Activated CD8-positive, alpha-beta memory T cell treated with anti-CD3 and anti-CD28 coated beads, Interleukin-2, amount 50 U/mL, for 1 hour (primary cell): ENCODE data around the gene ANKRD40.
"Not testable (repeated sequence)": the region's sequence is repeated elsewhere in the genome, so short reads cannot be mapped to it uniquely, and the experiment has no call there.

ENCODE experiments used
- DNase-seq: peaks from one replicate; pipeline ENCODE4 v3.0.0-alpha.2; 2020; ENCODE audit errors: extremely low read depth

The ANKRD40 gene

GRCh38 chr17:50710650-50711049, 2.9 kb upstream of the ANKRD40 start:
- DNase-seq, result no peak

- DNase-seq, result no peak
Observed at GRCh38 chr17:50710025-50710424, 2.3 kb upstream of the ANKRD40 start.

DNA sequence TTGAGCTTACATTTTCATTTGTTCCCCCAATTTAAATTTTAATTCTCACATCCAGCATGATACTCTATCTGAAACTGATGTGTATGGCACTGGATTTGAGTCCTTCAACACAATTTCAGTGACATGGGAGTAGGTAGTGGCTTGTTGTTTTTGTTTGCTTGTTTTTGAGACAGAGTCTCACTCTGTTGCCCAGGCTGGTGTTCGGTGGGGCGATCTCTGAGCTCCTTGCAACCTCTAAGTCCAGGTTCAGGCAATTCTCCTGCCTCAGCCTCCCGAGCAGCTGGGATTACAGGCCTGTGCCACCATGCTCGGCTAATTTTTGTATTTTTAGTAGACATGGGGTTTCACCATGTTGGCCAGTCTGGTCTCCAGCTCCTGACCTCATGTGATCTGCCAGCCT, 1.3 kb upstream of the ANKRD40 start:
- DNase-seq, result not testable (repeated sequence)

DNA sequence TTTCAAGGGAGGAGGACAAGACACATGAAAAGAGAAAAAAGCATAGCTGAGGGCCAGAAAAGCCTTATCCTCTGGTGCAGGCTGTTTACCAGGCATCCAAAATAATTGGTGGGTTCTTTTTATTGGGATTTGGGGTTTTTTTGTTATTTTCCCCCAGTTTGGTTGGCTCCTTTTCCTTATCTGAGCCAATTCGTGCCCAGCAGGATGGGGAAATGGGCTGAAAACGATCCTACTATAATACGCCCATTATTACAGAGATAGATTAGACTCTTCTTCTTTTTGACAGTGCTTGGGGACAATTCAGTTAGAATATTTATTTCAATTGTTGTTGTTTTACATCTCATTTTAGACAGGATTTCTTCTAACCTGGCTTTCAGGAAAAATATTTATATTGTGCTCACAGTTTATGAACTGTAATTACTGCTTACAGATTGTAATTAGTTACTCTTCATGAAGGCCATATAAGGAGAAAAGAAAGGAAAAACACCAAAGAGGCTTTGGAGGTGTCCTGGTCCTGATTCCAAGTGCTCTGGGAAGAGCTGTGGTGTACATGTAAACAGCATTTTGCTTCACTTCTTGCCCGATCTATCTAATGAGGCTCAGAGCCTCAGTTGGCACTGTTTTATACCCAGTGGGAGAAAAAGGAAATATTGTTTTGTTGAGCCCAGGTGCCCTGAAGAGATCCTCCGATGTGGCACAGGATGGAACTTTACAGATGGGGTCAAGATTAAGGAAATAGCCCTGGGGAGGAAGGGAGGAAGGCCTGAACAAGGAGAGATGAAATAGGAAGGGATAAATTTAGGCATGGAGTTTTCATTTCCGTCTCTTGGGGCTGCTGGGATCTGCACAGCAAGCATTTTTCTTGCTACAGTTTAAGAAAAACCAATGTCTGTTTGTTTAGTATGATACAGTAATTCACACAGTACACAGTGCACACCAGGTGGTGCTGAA, 611 bp upstream of the ANKRD40 start:
- DNase-seq, result no peak

DNA sequence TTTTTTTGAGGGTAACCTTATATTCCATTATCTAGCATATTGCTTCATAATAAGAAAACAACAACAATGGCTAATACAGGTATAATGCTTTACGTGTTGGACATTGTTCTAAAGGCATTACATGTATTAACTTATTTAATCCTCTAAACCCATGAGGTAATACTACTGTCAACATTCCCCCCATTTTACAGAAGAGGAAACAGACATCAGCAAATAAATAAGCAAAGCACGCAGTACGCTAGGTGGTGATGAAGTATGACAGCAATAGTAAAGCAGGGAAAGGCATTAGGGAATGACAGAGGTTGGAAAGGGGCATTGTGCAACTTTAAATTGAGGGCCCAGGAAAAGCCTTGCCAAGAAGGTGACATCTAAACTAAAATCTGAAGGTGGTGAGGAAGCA, 4.6 kb downstream of the ANKRD40 start:
- DNase-seq, result no peak

GRCh38 chr17:50699410-50699809, 8.3 kb downstream of the ANKRD40 start:
- DNase-seq, result no peak

- DNase-seq, result no peak
Observed at GRCh38 chr17:50697663-50698272, 9.9 kb downstream of the ANKRD40 start.

GRCh38 chr17:50697062-50697461, 10.7 kb downstream of the ANKRD40 start:
- no peak for DNase-seq

GRCh38 chr17:50696365-50696879, 11.3 kb downstream of the ANKRD40 start:
- no peak for DNase-seq

DNA sequence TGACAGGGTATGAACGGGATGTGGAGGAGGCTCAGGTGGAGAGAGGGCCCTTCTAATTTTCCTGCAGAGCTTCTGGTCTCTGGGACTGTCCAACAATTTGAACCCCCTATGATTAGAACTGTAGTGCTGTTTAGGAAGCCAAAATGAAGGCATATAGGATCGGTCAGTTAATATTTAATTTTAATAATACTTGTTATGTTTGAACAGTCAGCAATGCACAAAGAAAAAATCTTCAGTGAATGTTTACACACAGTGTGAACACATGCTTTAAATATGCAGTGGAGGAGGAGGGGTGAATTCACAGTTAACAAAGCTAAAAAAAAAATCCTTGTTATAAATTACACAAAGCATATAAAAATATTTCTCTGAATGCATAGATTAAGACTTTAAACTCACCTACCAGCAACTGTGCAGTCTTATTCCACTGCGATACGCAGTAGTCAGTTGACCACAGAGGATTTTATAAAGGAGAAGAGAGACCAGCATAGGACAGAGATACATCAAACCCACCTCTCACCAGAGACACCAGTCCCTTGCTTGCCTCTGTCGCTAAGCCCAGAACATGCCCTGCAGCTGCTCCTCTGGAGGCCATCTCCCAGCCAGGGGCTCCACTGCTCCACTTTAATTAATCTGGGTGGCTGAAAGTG, 14.6 kb downstream of the ANKRD40 start:
- DNase-seq, result no peak

GRCh38 chr17:50692448-50693035, 15.2 kb downstream of the ANKRD40 start:
- no peak for DNase-seq

GRCh38 chr17:50691550-50692447, 15.9 kb downstream of the ANKRD40 start:
- no peak for DNase-seq

DNA sequence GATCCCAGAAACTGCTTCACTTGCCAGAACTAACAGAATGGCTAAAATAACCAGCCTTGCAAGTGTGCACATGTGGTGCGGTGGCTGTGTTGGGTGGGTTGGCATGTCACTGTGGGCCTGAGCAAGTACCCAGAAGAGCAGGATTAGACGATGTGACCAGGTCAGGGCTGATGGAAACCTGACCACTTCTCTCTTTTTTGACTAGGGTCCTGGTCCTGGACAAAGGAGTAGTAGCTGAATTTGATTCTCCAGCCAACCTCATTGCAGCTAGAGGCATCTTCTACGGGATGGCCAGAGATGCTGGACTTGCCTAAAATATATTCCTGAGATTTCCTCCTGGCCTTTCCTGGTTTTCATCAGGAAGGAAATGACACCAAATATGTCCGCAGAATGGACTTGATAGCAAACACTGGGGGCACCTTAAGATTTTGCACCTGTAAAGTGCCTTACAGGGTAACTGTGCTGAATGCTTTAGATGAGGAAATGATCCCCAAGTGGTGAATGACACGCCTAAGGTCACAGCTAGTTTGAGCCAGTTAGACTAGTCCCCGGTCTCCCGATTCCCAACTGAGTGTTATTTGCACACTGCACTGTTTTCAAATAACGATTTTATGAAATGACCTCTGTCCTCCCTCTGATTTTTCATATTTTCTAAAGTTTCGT, 16.7 kb downstream of the ANKRD40 start:
- no peak for DNase-seq

- no peak for DNase-seq
Observed at GRCh38 chr17:50689956-50690886, 17.5 kb downstream of the ANKRD40 start.

DNA sequence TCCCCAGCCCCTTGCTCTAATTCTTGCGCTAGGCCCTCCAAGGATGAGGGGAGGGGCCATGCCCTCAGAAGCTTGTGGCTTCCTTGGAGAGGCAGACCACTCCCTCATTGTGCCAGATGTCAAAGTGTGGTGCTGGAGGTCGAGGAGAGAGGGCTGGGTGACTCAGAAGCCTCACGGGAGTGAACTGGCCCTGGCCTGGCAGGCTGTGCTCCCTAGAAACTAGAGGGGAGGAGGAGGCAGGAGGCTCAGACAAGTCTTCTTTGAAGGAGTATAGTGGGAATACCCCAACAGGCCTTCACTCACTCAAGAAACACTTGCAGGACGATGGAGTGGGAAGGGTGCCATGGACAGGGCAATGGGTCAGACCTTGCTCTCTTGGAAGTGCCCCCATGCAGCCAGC, 18.5 kb downstream of the ANKRD40 start:
- no peak for DNase-seq

GRCh38 chr17:50688245-50688644, 19.5 kb downstream of the ANKRD40 start:
- DNase-seq, result no peak

GRCh38 chr17:50687200-50688066, 20.3 kb downstream of the ANKRD40 start:
- no peak for DNase-seq

- no peak for DNase-seq
Observed at GRCh38 chr17:50686494-50687199, 21.1 kb downstream of the ANKRD40 start.
